ENCODE data around the gene RABAC1. TPM values are rescaled to one million over a fixed set of nuclear protein-coding genes. Genes with fewer than 3 reads are reported as not detected.
A peak's percentile ranks its signal among the peaks of the same experiment; 100 is the strongest.

The RABAC1 gene
- total and polyA plus RNA-seq, 2 of the 8 experiments (the other 6 are each of a cell fraction or from before 2014, with no cell fraction given) = 124 to 439 TPM

GRCh38 chr19:41932720-41933332 lies 26.3 kb downstream of the RABAC1 start:
- Histone ChIP-seq H4K20me1 (replicated peaks in 1 of 2; ENCODE audit: control insufficient read depth in 1 of 2, insufficient read depth in 2 of 2, low read length in 2 of 2) (peaks cover 3 to 30% of the 10 kb centered on the region in 2 experiments), H3K36me3 (ENCODE audit: control insufficient read depth in 2 of 4, insufficient read depth in 4 of 4, low read length in 3 of 4) (no peaks in the 10 kb centered on the region; a peak in 1 of 8 replicates), H3K14ac (ENCODE audit: insufficient read length) (no peak overlapping the region), H3K79me1 (ENCODE audit: low read depth, low read length) (no peaks in the 10 kb centered on the region), H3K27ac (ENCODE audit: low read depth, low read length) (no peak overlapping the region), H4K5ac (ENCODE audit: insufficient read length, low read depth, low read length) (no peak overlapping the region), H3K18ac (ENCODE audit: extremely low read depth, low read length) (no peak overlapping the region), H2BK12ac (ENCODE audit: low read depth, low read length) (no peak overlapping the region), H3K4me3 (ENCODE audit: extremely low read depth in 1 of 4, insufficient read depth in 2 of 4, low read depth in 3 of 4, low read length in 4 of 4) (no peak overlapping the region), H2AK5ac (ENCODE audit: low read depth, low read length) (peak overlapping the region; percentile 47; the same call in 1 of the 2 replicates), H3K23me2 (ENCODE audit: low read depth, low read length) (peaks cover 12% of the 10 kb centered on the region), H3K4me2 (ENCODE audit: insufficient read depth in 1 of 2, low read depth in 2 of 2, low read length in 2 of 2) (peak overlapping the region in 1 of 2 experiments; percentile 32; a peak in 2 of 4 replicates), H3K4ac (replicated peaks; ENCODE audit: insufficient read length, low read depth, low read length) (no peak overlapping the region), H3K23ac (ENCODE audit: insufficient read length) (no peak overlapping the region), H2AFZ (ENCODE audit: low read length) (no peak overlapping the region), H2BK120ac (replicated peaks; ENCODE audit: low read depth, low read length) (no peak overlapping the region), H2BK5ac (ENCODE audit: low read depth, low read length) (no peak overlapping the region), H3K4me1 (replicated peaks in 1 of 4; ENCODE audit: control insufficient read depth in 3 of 4, insufficient read depth in 4 of 4, low read length in 3 of 4) (peaks cover 6 to 20% (median 13%) of the 10 kb centered on the region in 4 experiments), H3K79me2 (ENCODE audit: control insufficient read depth in 1 of 2, insufficient read depth in 2 of 2, low read length in 2 of 2) (no peaks in the 10 kb centered on the region), H3K56ac (replicated peaks; ENCODE audit: insufficient read length, low read depth, low read length) (no peak overlapping the region), H3K9ac (replicated peaks in 1 of 4; ENCODE audit: extremely low read depth in 1 of 4, low read depth in 3 of 4, low read length in 3 of 4) (no peak overlapping the region), H4K91ac (replicated peaks; ENCODE audit: insufficient read length, low read length) (no peak overlapping the region), H4K8ac (ENCODE audit: extremely low read depth, insufficient read depth, low read length) (0 out of 2 replicates have a peak overlapping the region, but pooled peaks have one; percentile 0), H2BK15ac (ENCODE audit: low read length) (no peak overlapping the region), H2BK20ac (ENCODE audit: low read length) (peak overlapping the region; percentile 32; the same call in 1 of the 2 replicates), H3K9me3 (ENCODE audit: insufficient read depth in 2 of 2, low read depth in 1 of 2, low read length in 1 of 2) (no peaks in the 10 kb centered on the region), H3K27me3 (replicated peaks in 1 of 4; ENCODE audit: control insufficient read depth in 3 of 4, extremely low read depth in 1 of 4, insufficient read depth in 3 of 4, low read length in 3 of 4) (peaks cover 56 to 97% (median 91%) of the 10 kb centered on the region in 4 experiments)
- TF ChIP-seq RNF2 (IDR thresholded peaks at IDR 0.05; ENCODE audit: borderline replicate concordance, low read depth, low read length, missing control alignments, poor library complexity, severe bottlenecking) = peak; percentile 70
- TF ChIP-seq KDM4A (IDR thresholded peaks at IDR 0.05; ENCODE audit: low read depth, low read length, severe bottlenecking) = no peak
- no peak for TF ChIP-seq CHD1 (IDR thresholded peaks at IDR 0.05; ENCODE audit: low read depth, low read length)
- no peak for TF ChIP-seq SRF (IDR thresholded peaks at IDR 0.05; ENCODE audit: low read depth, low read length)
- TF ChIP-seq EZH2 (IDR thresholded peaks at IDR 0.05; ENCODE audit: low read depth, low read length, severe bottlenecking) = peak; percentile 57
- TF ChIP-seq ATF3 (IDR thresholded peaks at IDR 0.05; ENCODE audit: insufficient read depth, low read depth, low read length) = no peak
- 0 out of 2 replicates have a peak, but pooled peaks have one; percentile 36 for TF ChIP-seq SUZ12 (IDR thresholded peaks at IDR 0.05; ENCODE audit: low read length)
- FAIRE-seq (no peak), DNase-seq (ENCODE audit: low read depth in 1 of 2, low spot score in 2 of 2) (no peak)
- POLR2A ChIA-PET (ENCODE audit: partially characterized antibody) = interaction anchor here (1.0 to 9.6 kb wide), 3 partner anchors 61 to 69 kb away, joined by 3 to 71 read pairs (median 19); no protein-coding TSS in a partner anchor
- 48% methylated on average over 29 of the region's 29 CpGs; no CpG with 5 or more reads in 1 of the 2 experiments for WGBS, 2 experiments (ENCODE audit: extremely low coverage in 1 of 2, insufficient coverage in 1 of 2, insufficient read length in 1 of 2, insufficient replicate concordance in 2 of 2, low coverage in 1 of 2, low lambda C conversion rate in 2 of 2, missing lambda C conversion rate in 1 of 2)
- CTCF ChIA-PET (ENCODE audit: partially characterized antibody) = interaction anchor here (0.7 to 7.0 kb wide), 6 partner anchors 12 to 59 kb away, joined by 3 to 51 read pairs (median 10); no protein-coding TSS in a partner anchor

Measured in H1 (cell line).